NB4 (cell line): ENCODE results near the gene SLC12A7.

Experiments used
- CTCF ChIP-seq: IDR thresholded peaks from one replicate; pipeline ENCODE4 v1.5.1; 2012; ENCODE audit warnings: low read depth, low read length
- MYC ChIP-seq: IDR thresholded peaks from 2 replicates; pipeline ENCODE4 v1.6.1; 2011; ENCODE audit warnings: low read depth, low read length

- TF ChIP-seq CTCF (no peak), MYC (no peak)
Observed at GRCh38 chr5:1058988-1059883, 52.6 kb downstream of the SLC12A7 start.
